Measurements from ENCODE around the gene PACSIN2. TPM values are rescaled to one million over a fixed set of nuclear protein-coding genes. Genes with fewer than 3 reads are reported as not detected.

Gene PACSIN2
- total and polyA plus RNA-seq, 8 donors, result 24.9 to 154 (median 71.6) TPM

DNA sequence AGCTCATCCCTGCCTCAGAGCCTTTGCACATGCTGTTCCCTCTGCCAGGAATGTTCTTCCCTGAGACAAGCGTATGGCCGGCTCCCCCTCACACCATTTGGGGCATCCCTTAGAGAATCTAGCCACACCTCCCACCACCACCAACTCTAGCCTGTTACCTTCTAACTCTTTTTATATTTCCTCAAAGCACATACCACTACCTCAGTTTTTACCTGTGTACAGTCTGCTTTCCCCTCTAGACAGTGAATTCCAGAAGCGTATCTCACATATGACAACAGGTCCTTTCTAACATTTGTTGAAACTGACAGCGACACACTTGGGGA, 82.8 kb downstream of the PACSIN2 start:
- H3K9me3 ChIP-seq, result no peaks in the 10 kb centered on the region
- intact Hi-C loops (cut with DNase I; ENCODE audit: low total_unique reads), result no loop called here
- no peak for TF ChIP-seq EP300 (IDR thresholded peaks at IDR 0.05)
- no peak for TF ChIP-seq POLR2AphosphoS5 (IDR thresholded peaks at IDR 0.05)
- no peak for TF ChIP-seq POLR2A (IDR thresholded peaks at IDR 0.05)
- TF ChIP-seq, protein P1, sequence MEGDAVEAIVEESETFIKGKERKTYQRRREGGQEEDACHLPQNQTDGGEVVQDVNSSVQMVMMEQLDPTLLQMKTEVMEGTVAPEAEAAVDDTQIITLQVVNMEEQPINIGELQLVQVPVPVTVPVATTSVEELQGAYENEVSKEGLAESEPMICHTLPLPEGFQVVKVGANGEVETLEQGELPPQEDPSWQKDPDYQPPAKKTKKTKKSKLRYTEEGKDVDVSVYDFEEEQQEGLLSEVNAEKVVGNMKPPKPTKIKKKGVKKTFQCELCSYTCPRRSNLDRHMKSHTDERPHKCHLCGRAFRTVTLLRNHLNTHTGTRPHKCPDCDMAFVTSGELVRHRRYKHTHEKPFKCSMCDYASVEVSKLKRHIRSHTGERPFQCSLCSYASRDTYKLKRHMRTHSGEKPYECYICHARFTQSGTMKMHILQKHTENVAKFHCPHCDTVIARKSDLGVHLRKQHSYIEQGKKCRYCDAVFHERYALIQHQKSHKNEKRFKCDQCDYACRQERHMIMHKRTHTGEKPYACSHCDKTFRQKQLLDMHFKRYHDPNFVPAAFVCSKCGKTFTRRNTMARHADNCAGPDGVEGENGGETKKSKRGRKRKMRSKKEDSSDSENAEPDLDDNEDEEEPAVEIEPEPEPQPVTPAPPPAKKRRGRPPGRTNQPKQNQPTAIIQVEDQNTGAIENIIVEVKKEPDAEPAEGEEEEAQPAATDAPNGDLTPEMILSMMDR (IDR thresholded peaks at IDR 0.05), result no peak
- peaks cover 82 to 99% (median 91%) of the 10 kb centered on the region in 4 donors for H3K4me1 ChIP-seq
- no peak for DNase-seq
- WGBS, 5 donors, result 96 to 99% (median 97%) methylated on average over 4 of the region's 4 CpGs
- no peaks in the 10 kb centered on the region for H3K36me3 ChIP-seq
- peak overlapping the region; percentile 19 to 96 (median 89) for H3K27ac ChIP-seq
- no peaks in the 10 kb centered on the region for H3K27me3 ChIP-seq
- no peak overlapping the region for H3K4me3 ChIP-seq

DNA sequence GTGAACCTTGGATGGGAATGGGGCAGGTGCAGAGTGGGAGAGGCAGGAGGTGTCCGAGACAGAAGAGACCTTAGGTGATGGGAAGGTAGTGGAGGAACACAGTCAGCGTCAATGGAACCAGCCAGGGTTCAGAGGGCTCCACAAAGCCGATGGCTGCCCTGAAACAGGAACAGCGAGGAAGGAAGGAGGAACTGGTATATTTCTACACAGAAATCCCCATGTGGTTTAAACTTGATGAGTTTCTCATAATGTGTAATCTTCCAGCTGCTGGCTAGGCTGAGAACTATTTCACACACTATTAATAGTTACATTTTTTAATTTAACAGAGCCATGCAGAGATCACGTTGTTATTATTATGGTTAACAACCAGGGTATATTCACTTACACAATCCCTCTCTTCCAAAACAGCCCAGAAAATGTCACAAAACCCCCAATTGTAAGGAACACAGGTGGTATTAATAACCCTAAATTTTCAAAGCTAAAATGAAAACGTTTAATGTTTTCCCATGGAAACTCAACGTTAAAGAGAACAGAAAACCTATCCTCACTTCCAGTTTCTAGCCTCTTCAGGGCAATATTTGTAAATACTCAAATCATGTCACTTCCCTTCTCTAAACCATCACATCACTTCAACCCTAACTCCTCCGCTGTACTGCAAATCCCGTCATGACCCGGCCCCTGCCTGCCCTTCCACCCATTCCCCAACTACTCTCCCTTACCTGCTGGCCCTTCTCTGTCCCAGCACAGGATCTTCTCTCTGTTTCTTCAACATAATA, 83.3 kb downstream of the PACSIN2 start:
- DNase-seq, result no peak
- H3K27ac ChIP-seq, result peak overlapping the region; percentile 71 to 96 (median 89)
- WGBS, 5 donors, result 56 to 70% (median 66%) methylated on average over 10 of the region's 10 CpGs
- H3K36me3 ChIP-seq, result no peaks in the 10 kb centered on the region
- no peaks in the 10 kb centered on the region for H3K9me3 ChIP-seq
- H3K4me1 ChIP-seq, result peaks cover 81 to 99% (median 91%) of the 10 kb centered on the region in 4 donors
- no peak overlapping the region for H3K4me3 ChIP-seq
- TF ChIP-seq POLR2AphosphoS5 (IDR thresholded peaks at IDR 0.05), result peak in 1 of 3 donors; percentile 7
- TF ChIP-seq EP300 (IDR thresholded peaks at IDR 0.05), result no peak
- intact Hi-C loops (cut with DNase I; ENCODE audit: low total_unique reads), result no loop called here
- no peaks in the 10 kb centered on the region for H3K27me3 ChIP-seq

DNA sequence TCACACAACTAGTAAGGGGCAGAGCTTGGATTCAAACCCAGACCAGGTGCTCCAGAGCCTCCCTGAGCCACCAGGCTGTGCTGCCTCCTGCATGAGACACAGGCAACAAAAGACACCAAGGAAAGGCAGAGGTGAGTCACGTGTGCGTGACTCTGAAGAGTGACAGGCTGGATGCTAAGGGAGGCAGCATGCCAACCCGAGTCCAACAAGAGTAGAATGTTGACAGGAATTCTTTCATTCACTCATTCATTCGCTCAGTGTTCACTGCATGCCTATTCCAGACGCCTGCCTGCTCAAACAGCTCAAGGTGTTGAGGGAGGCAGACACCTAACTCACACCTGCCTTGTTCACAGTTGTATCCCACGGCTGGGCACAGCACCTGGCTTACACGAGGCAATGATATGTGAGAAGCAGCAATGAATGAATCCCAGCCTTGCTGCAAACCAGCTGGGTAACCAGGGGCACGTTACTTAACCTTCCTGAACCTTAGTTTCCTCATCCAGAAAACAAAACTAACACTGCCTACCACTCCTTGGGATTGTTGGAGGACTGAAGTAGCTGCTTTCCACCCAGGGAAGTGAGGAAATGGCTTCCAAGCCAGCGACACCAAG, 84.0 kb downstream of the PACSIN2 start:
- TF ChIP-seq POLR2A (IDR thresholded peaks at IDR 0.05), result no peak
- peak in 1 of 3 donors; percentile 40 for TF ChIP-seq POLR2AphosphoS5 (IDR thresholded peaks at IDR 0.05)
- TF ChIP-seq, protein P1 (IDR thresholded peaks at IDR 0.05), result no peak
- TF ChIP-seq EP300 (IDR thresholded peaks at IDR 0.05), result no peak
- WGBS, 5 donors, result 60 to 78% (median 74%) methylated on average over 9 of the region's 9 CpGs
- Histone ChIP-seq H3K36me3 (no peaks in the 10 kb centered on the region), H3K4me1 (peaks cover 81 to 99% (median 91%) of the 10 kb centered on the region in 4 donors), H3K27ac (peak overlapping the region; percentile 71 to 96 (median 89)), H3K27me3 (no peaks in the 10 kb centered on the region), H3K4me3 (no peak overlapping the region), H3K9me3 (no peaks in the 10 kb centered on the region)
- DNase-seq, result no peak
- intact Hi-C loops (cut with DNase I; ENCODE audit: low total_unique reads), result no loop called here

DNA sequence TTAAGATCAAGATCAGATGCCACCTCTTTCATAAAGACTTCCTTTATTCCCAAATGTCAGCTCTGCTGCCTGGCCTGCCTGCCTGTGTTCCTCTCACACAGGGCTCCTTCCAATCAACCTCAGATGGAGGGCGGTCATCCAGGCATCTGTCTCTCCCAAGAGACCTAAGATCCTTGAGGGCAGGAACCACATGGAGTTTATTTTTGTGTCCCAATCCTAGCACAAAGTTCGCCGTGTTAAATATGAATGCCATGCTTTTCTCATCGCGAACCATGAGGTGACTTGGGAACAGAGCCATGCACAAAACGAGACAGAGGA, 85.2 kb downstream of the PACSIN2 start:
- no peak overlapping the region for H3K4me3 ChIP-seq
- DNase-seq, result no peak
- 46 to 76% (median 59%) methylated on average over 6 of the region's 6 CpGs for whole genome bisulfite sequencing, 5 donors
- H3K36me3 ChIP-seq, result no peaks in the 10 kb centered on the region
- peaks cover 81 to 99% (median 89%) of the 10 kb centered on the region in 4 donors for H3K4me1 ChIP-seq
- TF ChIP-seq POLR2AphosphoS5 (IDR thresholded peaks at IDR 0.05), result no peak
- TF ChIP-seq POLR2A (IDR thresholded peaks at IDR 0.05), result no peak
- no peak for TF ChIP-seq EP300 (IDR thresholded peaks at IDR 0.05)
- TF ChIP-seq, protein P1 (IDR thresholded peaks at IDR 0.05), result no peak
- H3K27ac ChIP-seq, result peak overlapping the region; percentile 41 to 96 (median 89)
- intact Hi-C loops (cut with DNase I; ENCODE audit: low total_unique reads), result no loop called here
- H3K9me3 ChIP-seq, result no peaks in the 10 kb centered on the region
- H3K27me3 ChIP-seq, result no peaks in the 10 kb centered on the region
